Esophagus squamous epithelium (tissue), 4 donors: ENCODE measurements around the gene PORCN.

Experiments used
- CTCF ChIP-seq, 6 experiments: fragments of 450-650 bp in 4 of 6; fragments of 200-600 bp in 2 of 6; sonication (generic) in 2 of 6; IDR thresholded peaks; one replicate each; pipeline ENCODE4 v1.5.1; 2016 to 2019; ENCODE audit warnings: antibody characterized with exemption in 6 of 6, mild to moderate bottlenecking in 4 of 6, moderate library complexity in 4 of 6
- POLR2A ChIP-seq, 4 donors: fragments of 450-650 bp; IDR thresholded peaks; one replicate each; pipeline ENCODE4 v1.6.1; 2017; ENCODE audit warnings: antibody characterized with exemption in 4 of 4, mild to moderate bottlenecking in 4 of 4, moderate library complexity in 3 of 4

- TF ChIP-seq CTCF (IDR thresholded peaks at IDR 0.05), result no peak
- no peak for TF ChIP-seq POLR2A (IDR thresholded peaks at IDR 0.05)
These were observed 34.2 kb upstream of the PORCN start for GRCh38 chrX:48474581-48474980.
